Astrocyte (in vitro differentiated cells and primary cell): Measurements from ENCODE around the gene PLEKHA8. TPM values are rescaled to one million over a fixed set of nuclear protein-coding genes. Genes with fewer than 3 reads are reported as not detected.

Experiments
- DNase-seq: peaks from one replicate; pipeline ENCODE4 v3.0.0-alpha.2; 2010; ENCODE audit warnings: low read depth
- FAIRE-seq: peaks from 2 replicates; lab custom pipeline; 2011; peaks lifted over from hg19 to GRCh38; lab: Jason Lieb, UNC
- H2AFZ ChIP-seq: 2 replicates; pipeline ENCODE4 v1.6.0; 2012; ENCODE audit warnings: low read depth, low read length, inconsistent platforms
- H3K27ac ChIP-seq: 2 replicates; pipeline ENCODE4 v1.5.1; 2011; ENCODE audit warnings: low read depth, low read length, inconsistent platforms
- H3K27me3 ChIP-seq: 2 replicates; pipeline ENCODE4 v1.6.0; 2011; ENCODE audit warnings: low read length, inconsistent platforms; ENCODE audit not compliant: insufficient read depth
- H3K36me3 ChIP-seq: 2 replicates; pipeline ENCODE4 v1.5.1; 2011; ENCODE audit warnings: low read length, inconsistent platforms; ENCODE audit not compliant: insufficient read depth
- H3K4me1 ChIP-seq: 2 replicates; pipeline ENCODE4 v1.5.1; 2011; ENCODE audit warnings: low read length, inconsistent platforms; ENCODE audit not compliant: insufficient read depth
- H3K4me2 ChIP-seq: 2 replicates; pipeline ENCODE4 v1.6.0; 2012; ENCODE audit warnings: low read length, inconsistent platforms
- H3K4me3 ChIP-seq: 2 replicates; pipeline ENCODE4 v1.5.1; 2011; ENCODE audit warnings: low read depth, mild to moderate bottlenecking, low read length, inconsistent platforms; ENCODE audit not compliant: insufficient read depth
- H3K79me2 ChIP-seq: 2 replicates; pipeline ENCODE4 v1.6.0; 2012; ENCODE audit warnings: mild to moderate bottlenecking, low read length, inconsistent platforms; ENCODE audit not compliant: insufficient read depth
- H3K9ac ChIP-seq: 2 replicates; pipeline ENCODE4 v1.6.0; 2012; ENCODE audit warnings: mild to moderate bottlenecking, low read length, inconsistent platforms
- H3K9me3 ChIP-seq: 2 replicates; pipeline ENCODE4 v1.5.1; 2012; ENCODE audit warnings: low read depth, mild to moderate bottlenecking, low read length, inconsistent platforms; ENCODE audit not compliant: insufficient read depth
- H4K20me1 ChIP-seq: 2 replicates; pipeline ENCODE4 v1.6.0; 2012; ENCODE audit warnings: low read length, inconsistent platforms; ENCODE audit not compliant: insufficient read depth
- H3K27ac Mint-ChIP-seq: one replicate; pipeline ENCODE4 v1.8.0; 2021; ENCODE audit warnings: mild to moderate bottlenecking, mixed read lengths; ENCODE audit not compliant: unreplicated experiment
- H3K27me3 Mint-ChIP-seq: one replicate; pipeline ENCODE4 v1.8.0; 2021; ENCODE audit warnings: low read depth, mixed read lengths; ENCODE audit not compliant: unreplicated experiment
- H3K36me3 Mint-ChIP-seq: one replicate; pipeline ENCODE4 v1.8.0; 2021; ENCODE audit warnings: low read depth, mixed read lengths; ENCODE audit not compliant: unreplicated experiment
- H3K4me1 Mint-ChIP-seq: one replicate; pipeline ENCODE4 v1.8.0; 2021; ENCODE audit warnings: low read depth, mixed read lengths; ENCODE audit not compliant: unreplicated experiment
- H3K4me3 Mint-ChIP-seq: one replicate; pipeline ENCODE4 v1.8.0; 2021; ENCODE audit warnings: mild to moderate bottlenecking, moderate library complexity, mixed read lengths; ENCODE audit not compliant: unreplicated experiment
- H3K9me3 Mint-ChIP-seq: one replicate; pipeline ENCODE4 v1.8.0; 2021; ENCODE audit warnings: mild to moderate bottlenecking, mixed read lengths; ENCODE audit not compliant: unreplicated experiment
- EZH2 ChIP-seq: IDR thresholded peaks from 2 replicates; pipeline ENCODE4 v1.6.1; 2012; ENCODE audit warnings: mild to moderate bottlenecking, low read length, inconsistent platforms; ENCODE audit not compliant: insufficient read depth
- total RNA-seq: library from RNA; stranded (reverse); gene quantifications from 2 replicates; pipeline ENCODE4 v1.2.1, GENCODE V29; 2021
- TF ChIP-seq, protein P1 (sequence below): IDR thresholded peaks from 2 replicates; pipeline ENCODE4 v1.5.1; 2011; ENCODE audit warnings: low read depth, mild to moderate bottlenecking, inconsistent platforms, low read length, moderate library complexity; ENCODE audit not compliant: insufficient read depth

Gene PLEKHA8
- total RNA-seq, 1 donor from 2014 or later, result 34.7 TPM

DNA sequence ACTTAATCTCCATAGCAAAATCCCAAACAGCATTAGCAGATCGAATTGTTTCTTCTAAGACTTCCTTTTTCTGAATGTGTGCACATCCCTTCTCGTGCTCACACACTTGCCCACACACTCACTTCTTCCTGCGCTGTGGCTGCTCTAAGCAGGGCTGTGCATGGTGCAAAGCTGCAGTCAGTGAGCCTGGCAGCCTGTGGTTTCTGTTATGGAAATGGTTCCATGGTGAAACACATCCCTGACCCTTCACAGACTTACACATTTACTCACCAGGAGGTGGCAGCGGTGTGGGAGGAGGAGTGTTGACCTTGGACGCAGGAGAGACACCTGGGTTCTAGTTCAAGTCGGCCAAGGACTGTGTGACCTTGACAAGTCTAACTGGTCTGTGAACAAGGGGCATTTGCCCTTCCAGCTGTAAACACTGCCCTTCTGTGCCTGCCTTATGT lies 131.5 kb downstream of the PLEKHA8 start:
- Histone ChIP-seq H3K4me1 (peaks cover 25% of the 10 kb centered on the region), H2AFZ (no peak overlapping the region), H3K27ac (no peak overlapping the region), H3K9me3 (no peaks in the 10 kb centered on the region), H4K20me1 (no peaks in the 10 kb centered on the region), H3K27me3 (no peaks in the 10 kb centered on the region), H3K4me2 (no peak overlapping the region), H3K4me3 (no peak overlapping the region), H3K36me3 (no peaks in the 10 kb centered on the region), H3K79me2 (no peaks in the 10 kb centered on the region), H3K9ac (no peak overlapping the region)
- H3K27me3 Mint-ChIP-seq, result no peaks in the 10 kb centered on the region
- no peak overlapping the region for H3K27ac Mint-ChIP-seq
- DNase-seq (peak; percentile 30), FAIRE-seq (no peak)
- TF ChIP-seq, protein P1, sequence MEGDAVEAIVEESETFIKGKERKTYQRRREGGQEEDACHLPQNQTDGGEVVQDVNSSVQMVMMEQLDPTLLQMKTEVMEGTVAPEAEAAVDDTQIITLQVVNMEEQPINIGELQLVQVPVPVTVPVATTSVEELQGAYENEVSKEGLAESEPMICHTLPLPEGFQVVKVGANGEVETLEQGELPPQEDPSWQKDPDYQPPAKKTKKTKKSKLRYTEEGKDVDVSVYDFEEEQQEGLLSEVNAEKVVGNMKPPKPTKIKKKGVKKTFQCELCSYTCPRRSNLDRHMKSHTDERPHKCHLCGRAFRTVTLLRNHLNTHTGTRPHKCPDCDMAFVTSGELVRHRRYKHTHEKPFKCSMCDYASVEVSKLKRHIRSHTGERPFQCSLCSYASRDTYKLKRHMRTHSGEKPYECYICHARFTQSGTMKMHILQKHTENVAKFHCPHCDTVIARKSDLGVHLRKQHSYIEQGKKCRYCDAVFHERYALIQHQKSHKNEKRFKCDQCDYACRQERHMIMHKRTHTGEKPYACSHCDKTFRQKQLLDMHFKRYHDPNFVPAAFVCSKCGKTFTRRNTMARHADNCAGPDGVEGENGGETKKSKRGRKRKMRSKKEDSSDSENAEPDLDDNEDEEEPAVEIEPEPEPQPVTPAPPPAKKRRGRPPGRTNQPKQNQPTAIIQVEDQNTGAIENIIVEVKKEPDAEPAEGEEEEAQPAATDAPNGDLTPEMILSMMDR, result peak; percentile 9
- no peak for TF ChIP-seq EZH2
- no peak overlapping the region for H3K4me3 Mint-ChIP-seq
- H3K4me1 Mint-ChIP-seq, result peaks cover 29% of the 10 kb centered on the region
- H3K9me3 Mint-ChIP-seq, result no peaks in the 10 kb centered on the region
- H3K36me3 Mint-ChIP-seq, result peaks cover 2% of the 10 kb centered on the region

DNA sequence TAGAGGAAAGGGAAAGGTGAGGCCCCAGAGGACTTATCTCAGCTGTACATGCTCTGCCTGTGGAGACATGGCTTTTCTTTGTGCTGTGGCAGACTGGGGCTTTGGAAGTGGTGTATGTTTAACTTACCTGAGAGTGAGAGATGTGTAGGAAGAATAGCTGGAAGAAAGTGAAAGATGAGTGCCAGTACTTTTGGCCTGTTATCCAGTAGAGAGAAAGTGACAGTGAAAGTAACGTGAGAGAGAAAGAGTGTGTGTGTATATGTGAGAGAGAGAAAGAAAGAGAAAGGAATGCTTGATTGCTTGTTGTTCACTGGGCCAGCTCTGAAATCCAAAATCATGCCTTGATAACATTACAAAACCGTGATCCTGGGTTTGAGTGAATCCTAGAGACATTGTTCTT lies 132.1 kb downstream of the PLEKHA8 start:
- H3K27ac ChIP-seq, result no peak overlapping the region
- H3K79me2 ChIP-seq, result no peaks in the 10 kb centered on the region
- H4K20me1 ChIP-seq, result no peaks in the 10 kb centered on the region
- Mint-ChIP-seq H3K27ac (no peak overlapping the region), H3K4me1 (peaks cover 29% of the 10 kb centered on the region), H3K4me3 (no peak overlapping the region), H3K27me3 (no peaks in the 10 kb centered on the region), H3K36me3 (peaks cover 2% of the 10 kb centered on the region), H3K9me3 (no peaks in the 10 kb centered on the region)
- no peaks in the 10 kb centered on the region for H3K27me3 ChIP-seq
- H3K4me1 ChIP-seq, result peaks cover 25% of the 10 kb centered on the region
- H3K9me3 ChIP-seq, result no peaks in the 10 kb centered on the region
- H2AFZ ChIP-seq, result no peak overlapping the region
- no peak for FAIRE-seq
- DNase-seq, result no peak
- no peak for TF ChIP-seq EZH2
- TF ChIP-seq, protein P1, result no peak
- no peak overlapping the region for H3K4me3 ChIP-seq
- H3K36me3 ChIP-seq, result no peaks in the 10 kb centered on the region
- no peak overlapping the region for H3K9ac ChIP-seq
- H3K4me2 ChIP-seq, result no peak overlapping the region

DNA sequence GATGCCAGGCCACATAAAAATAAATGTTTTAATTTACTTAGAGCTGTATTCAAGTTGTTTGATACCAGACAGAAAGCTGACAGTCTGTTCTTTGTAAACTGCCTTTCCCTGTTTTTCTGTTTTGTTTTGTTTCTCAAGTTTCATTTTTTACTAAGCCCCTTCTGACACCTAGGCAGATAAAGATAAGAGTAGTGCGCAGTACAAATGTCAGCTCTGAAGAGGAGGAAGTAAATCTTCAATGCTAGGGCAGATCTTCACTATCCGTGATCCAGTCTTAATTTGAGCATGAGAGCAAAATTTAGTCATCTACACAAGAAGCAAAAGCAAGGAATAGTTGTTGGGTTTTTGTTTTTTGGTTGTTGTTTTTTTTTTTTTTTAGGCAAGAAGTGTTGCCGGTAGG lies 133.9 kb downstream of the PLEKHA8 start:
- Histone ChIP-seq H3K27ac (no peak overlapping the region), H3K79me2 (no peaks in the 10 kb centered on the region), H4K20me1 (no peaks in the 10 kb centered on the region), H3K27me3 (no peaks in the 10 kb centered on the region), H3K4me2 (peak overlapping the region; percentile 84), H3K36me3 (no peaks in the 10 kb centered on the region), H2AFZ (peak overlapping the region; percentile 58), H3K9me3 (no peaks in the 10 kb centered on the region), H3K4me3 (no peak overlapping the region), H3K4me1 (peaks cover 25% of the 10 kb centered on the region), H3K9ac (peak overlapping the region; percentile 70)
- H3K27ac Mint-ChIP-seq, result no peak overlapping the region
- H3K4me3 Mint-ChIP-seq, result no peak overlapping the region
- peaks cover 5% of the 10 kb centered on the region for H3K36me3 Mint-ChIP-seq
- DNase-seq (no peak), FAIRE-seq (no peak)
- H3K9me3 Mint-ChIP-seq, result no peaks in the 10 kb centered on the region
- peaks cover 35% of the 10 kb centered on the region for H3K4me1 Mint-ChIP-seq
- H3K27me3 Mint-ChIP-seq, result peaks cover 1% of the 10 kb centered on the region
- TF ChIP-seq, protein P1, result no peak
- no peak for TF ChIP-seq EZH2
